MM.1S (cell line): Measurements from ENCODE around the gene ECSIT.

Experiments
- CTCF ChIP-seq: fragments of 300-600 bp; sonication (generic); IDR thresholded peaks from 2 replicates; pipeline ENCODE4 v1.5.1; 2016; ENCODE audit warnings: antibody characterized with exemption, low read length, mixed read lengths
- EZH2 ChIP-seq: fragments of 300-600 bp; sonication (generic); optimal IDR thresholded peaks from 2 replicates; pipeline ENCODE3; 2017; ENCODE audit warnings: low read depth, mild to moderate bottlenecking, antibody characterized with exemption, low read length, mixed read lengths
- EZH2phosphoT487 ChIP-seq: fragments of 300-600 bp; sonication (generic); IDR thresholded peaks from 2 replicates; pipeline ENCODE4 v1.6.1; 2018; ENCODE audit warnings: antibody characterized with exemption, low read length

- no peak; the same call in 1 of the 2 replicates for TF ChIP-seq CTCF
- TF ChIP-seq EZH2phosphoT487 = no peak
- no peak for TF ChIP-seq EZH2
These were observed 47.2 kb downstream of the ECSIT start for GRCh38 chr19:11481534-11482383.
